ENCODE data around the gene SAP30. TPM values are rescaled to one million over a fixed set of nuclear protein-coding genes. Genes with fewer than 3 reads are reported as not detected.

SAP30 gene
- total and polyA plus RNA-seq, 9 of the 15 experiments (the other 6 are each of a cell fraction or from before 2014, with no cell fraction given) = 5.9 to 51.1 (median 32.6) TPM

- 0 out of 2 replicates have a peak, but pooled peaks have one; percentile 24 for TF ChIP-seq DPF2 (IDR thresholded peaks at IDR 0.05)
- TF ChIP-seq SRSF7 (optimal IDR thresholded peaks at IDR 0.05; ENCODE audit: low read depth, low read length) = no peak
- peak in 1 of 2 experiments; percentile 63; a peak in 2 of 4 replicates for TF ChIP-seq UBTF (IDR thresholded peaks at IDR 0.05; ENCODE audit: borderline replicate concordance in 1 of 2, low read depth in 2 of 2, low read length in 2 of 2)
- no peak for TF ChIP-seq SOX6 (IDR thresholded peaks at IDR 0.05)
- TF ChIP-seq ZNF165 (CRISPR knock-in tag; IDR thresholded peaks at IDR 0.05; ENCODE audit: borderline replicate concordance) = no peak
- TF ChIP-seq, protein P1, sequence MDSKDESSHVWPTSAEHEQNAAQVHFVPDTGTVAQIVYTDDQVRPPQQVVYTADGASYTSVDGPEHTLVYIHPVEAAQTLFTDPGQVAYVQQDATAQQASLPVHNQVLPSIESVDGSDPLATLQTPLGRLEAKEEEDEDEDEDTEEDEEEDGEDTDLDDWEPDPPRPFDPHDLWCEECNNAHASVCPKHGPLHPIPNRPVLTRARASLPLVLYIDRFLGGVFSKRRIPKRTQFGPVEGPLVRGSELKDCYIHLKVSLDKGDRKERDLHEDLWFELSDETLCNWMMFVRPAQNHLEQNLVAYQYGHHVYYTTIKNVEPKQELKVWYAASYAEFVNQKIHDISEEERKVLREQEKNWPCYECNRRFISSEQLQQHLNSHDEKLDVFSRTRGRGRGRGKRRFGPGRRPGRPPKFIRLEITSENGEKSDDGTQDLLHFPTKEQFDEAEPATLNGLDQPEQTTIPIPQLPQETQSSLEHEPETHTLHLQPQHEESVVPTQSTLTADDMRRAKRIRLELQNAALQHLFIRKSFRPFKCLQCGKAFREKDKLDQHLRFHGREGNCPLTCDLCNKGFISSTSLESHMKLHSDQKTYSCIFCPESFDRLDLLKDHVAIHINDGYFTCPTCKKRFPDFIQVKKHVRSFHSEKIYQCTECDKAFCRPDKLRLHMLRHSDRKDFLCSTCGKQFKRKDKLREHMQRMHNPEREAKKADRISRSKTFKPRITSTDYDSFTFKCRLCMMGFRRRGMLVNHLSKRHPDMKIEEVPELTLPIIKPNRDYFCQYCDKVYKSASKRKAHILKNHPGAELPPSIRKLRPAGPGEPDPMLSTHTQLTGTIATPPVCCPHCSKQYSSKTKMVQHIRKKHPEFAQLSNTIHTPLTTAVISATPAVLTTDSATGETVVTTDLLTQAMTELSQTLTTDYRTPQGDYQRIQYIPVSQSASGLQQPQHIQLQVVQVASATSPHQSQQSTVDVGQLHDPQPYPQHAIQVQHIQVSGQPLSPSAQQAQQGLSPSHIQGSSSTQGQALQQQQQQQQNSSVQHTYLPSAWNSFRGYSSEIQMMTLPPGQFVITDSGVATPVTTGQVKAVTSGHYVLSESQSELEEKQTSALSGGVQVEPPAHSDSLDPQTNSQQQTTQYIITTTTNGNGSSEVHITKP (IDR thresholded peaks at IDR 0.05; ENCODE audit: partially characterized antibody) = no peak
- no peak for TF ChIP-seq ZNF551 (CRISPR knock-in tag; IDR thresholded peaks at IDR 0.05)
- TF ChIP-seq PRPF4 (IDR thresholded peaks at IDR 0.05; ENCODE audit: insufficient read depth, low read depth, low read length, poor library complexity, severe bottlenecking) = no peak
- TF ChIP-seq, protein P2, sequence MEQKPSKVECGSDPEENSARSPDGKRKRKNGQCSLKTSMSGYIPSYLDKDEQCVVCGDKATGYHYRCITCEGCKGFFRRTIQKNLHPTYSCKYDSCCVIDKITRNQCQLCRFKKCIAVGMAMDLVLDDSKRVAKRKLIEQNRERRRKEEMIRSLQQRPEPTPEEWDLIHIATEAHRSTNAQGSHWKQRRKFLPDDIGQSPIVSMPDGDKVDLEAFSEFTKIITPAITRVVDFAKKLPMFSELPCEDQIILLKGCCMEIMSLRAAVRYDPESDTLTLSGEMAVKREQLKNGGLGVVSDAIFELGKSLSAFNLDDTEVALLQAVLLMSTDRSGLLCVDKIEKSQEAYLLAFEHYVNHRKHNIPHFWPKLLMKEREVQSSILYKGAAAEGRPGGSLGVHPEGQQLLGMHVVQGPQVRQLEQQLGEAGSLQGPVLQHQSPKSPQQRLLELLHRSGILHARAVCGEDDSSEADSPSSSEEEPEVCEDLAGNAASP (IDR thresholded peaks at IDR 0.05) = no peak
- TF ChIP-seq BACH1 (tag; IDR thresholded peaks at IDR 0.05) = no peak
- TF ChIP-seq TAF15 (IDR thresholded peaks at IDR 0.05; ENCODE audit: low read depth, low read length) = no peak
- TF ChIP-seq HIVEP1 (CRISPR knock-in tag; IDR thresholded peaks at IDR 0.05) = no peak
- no peak for TF ChIP-seq MTA1 (IDR thresholded peaks at IDR 0.05; ENCODE audit: borderline replicate concordance)
- no peak for TF ChIP-seq MAFK (IDR thresholded peaks at IDR 0.05; ENCODE audit: low read length)
- no peak for TF ChIP-seq PTRF (tag; IDR thresholded peaks at IDR 0.05)
- TF ChIP-seq SNRNP70 (optimal IDR thresholded peaks at IDR 0.05; ENCODE audit: low read depth, low read length) = no peak
- TF ChIP-seq DDX20 (tag; IDR thresholded peaks at IDR 0.05; ENCODE audit: low read depth) = no peak
- TF ChIP-seq CAMTA2 (CRISPR knock-in tag; conservative IDR thresholded peaks at IDR 0.05) = no peak
- TF ChIP-seq ZBTB34 (CRISPR knock-in tag; IDR thresholded peaks at IDR 0.05) = no peak
- TF ChIP-seq NBN (IDR thresholded peaks at IDR 0.05; ENCODE audit: low read depth) = no peak
Measured at GRCh38 chr4:173370477-173371291, at the start of gene SAP30 (continued).
